GM12872 (cell line): ENCODE results near the gene SPNS1.

Source experiments
- TF ChIP-seq, protein P1 (sequence below): IDR thresholded peaks from 3 replicates; pipeline ENCODE4 v1.5.1; 2011; ENCODE audit warnings: low read depth, mild to moderate bottlenecking, low read length, moderate library complexity; ENCODE audit not compliant: insufficient read depth

Gene SPNS1

DNA sequence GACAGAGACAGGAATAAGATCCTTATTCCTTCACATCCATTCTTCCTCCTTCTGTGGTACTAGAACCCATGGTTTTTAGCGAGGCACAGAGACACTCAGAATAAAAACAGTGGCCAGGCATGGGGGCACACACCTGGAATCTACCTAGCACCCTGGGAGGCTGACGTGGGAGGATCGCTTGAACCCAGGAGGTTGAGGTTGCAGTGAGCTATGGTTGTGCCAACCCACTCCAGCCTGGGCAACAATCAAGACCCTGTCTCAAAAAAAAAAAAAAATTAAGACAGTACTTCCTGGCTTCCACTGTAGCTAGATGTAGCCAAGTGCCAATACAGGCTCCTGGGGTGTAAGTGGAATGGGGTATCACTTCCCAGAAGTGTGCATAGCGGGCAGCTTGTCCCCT is 7.4 kb upstream of the SPNS1 start:
- TF ChIP-seq, protein P1, sequence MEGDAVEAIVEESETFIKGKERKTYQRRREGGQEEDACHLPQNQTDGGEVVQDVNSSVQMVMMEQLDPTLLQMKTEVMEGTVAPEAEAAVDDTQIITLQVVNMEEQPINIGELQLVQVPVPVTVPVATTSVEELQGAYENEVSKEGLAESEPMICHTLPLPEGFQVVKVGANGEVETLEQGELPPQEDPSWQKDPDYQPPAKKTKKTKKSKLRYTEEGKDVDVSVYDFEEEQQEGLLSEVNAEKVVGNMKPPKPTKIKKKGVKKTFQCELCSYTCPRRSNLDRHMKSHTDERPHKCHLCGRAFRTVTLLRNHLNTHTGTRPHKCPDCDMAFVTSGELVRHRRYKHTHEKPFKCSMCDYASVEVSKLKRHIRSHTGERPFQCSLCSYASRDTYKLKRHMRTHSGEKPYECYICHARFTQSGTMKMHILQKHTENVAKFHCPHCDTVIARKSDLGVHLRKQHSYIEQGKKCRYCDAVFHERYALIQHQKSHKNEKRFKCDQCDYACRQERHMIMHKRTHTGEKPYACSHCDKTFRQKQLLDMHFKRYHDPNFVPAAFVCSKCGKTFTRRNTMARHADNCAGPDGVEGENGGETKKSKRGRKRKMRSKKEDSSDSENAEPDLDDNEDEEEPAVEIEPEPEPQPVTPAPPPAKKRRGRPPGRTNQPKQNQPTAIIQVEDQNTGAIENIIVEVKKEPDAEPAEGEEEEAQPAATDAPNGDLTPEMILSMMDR = no peak

DNA sequence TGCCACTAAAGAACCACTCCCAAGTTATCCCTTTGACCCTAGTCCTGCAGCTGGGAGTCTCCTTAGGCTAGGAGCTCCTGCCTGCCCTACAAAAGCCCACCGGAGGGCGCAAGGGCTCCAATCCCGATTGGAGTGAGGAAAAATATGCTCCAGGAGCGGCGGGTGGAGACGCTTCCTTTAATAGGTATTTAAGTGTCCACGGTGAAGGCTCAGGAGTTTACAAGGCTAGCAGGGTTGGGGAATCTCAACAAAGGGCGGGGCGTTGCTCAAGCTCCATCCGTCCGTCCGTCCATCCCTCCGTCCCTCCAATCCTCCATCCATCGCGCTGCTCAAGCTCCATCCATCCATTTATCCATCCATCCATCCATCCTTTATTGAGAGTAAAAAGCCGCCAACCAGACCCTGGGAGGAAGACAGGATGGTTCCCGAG is 556 bp upstream of the SPNS1 start:
- TF ChIP-seq, protein P1 = peak; percentile 57

DNA sequence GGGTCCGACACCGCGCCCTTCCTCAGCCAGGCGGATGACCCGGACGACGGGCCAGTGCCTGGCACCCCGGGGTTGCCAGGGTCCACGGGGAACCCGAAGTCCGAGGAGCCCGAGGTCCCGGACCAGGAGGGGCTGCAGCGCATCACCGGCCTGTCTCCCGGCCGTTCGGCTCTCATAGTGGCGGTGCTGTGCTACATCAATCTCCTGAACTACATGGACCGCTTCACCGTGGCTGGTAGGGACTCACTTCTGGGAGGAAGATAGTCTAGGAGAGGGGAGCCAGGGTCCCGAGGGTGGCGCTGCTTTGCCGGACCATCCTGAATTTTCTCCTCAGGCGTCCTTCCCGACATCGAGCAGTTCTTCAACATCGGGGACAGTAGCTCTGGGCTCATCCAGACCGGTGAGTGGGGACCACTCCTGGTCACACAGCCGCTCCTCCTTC is 601 bp downstream of the SPNS1 start:
- TF ChIP-seq, protein P1 = no peak

DNA sequence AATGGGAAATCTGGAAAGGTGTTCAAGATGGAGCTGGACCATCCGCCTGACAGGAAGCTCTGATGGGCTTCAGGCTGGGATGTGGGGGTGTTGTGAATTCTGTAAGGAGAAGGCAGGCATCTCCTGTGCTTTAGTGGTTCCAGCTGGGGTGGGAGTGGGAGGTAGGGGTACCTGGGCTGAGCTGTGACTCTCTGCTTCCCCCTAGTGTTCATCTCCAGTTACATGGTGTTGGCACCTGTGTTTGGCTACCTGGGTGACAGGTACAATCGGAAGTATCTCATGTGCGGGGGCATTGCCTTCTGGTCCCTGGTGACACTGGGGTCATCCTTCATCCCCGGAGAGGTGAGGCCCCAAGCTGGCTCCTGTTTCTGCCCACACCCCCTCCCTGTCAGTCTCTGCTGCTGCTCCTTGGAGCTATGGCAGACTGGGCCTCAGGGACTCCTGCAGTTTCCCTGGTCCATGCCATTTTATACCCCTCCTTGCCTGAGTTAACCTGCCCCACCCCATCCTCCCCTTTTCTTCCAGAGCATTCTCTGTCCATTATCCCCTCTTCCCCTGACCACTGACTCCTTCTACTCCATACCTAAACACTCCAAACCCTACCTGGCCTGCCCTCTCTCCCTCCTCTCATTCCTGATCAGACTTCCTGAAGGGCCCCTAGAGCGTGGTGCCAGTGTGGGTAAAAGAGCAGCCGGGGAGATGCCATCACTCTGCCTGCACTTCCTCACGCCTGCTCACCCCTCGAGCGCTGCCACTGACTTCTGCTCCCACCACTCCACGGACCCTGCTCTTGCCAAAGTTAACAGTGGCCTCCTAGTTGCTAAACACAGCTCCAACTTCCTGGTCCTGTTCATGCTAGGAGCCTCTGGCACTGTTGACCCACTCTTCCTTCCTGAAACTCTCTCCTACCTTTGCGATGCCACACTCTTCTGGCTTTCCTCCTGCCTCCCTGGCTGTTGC is 3.4 kb downstream of the SPNS1 start:
- TF ChIP-seq, protein P1 = peak; percentile 80

DNA sequence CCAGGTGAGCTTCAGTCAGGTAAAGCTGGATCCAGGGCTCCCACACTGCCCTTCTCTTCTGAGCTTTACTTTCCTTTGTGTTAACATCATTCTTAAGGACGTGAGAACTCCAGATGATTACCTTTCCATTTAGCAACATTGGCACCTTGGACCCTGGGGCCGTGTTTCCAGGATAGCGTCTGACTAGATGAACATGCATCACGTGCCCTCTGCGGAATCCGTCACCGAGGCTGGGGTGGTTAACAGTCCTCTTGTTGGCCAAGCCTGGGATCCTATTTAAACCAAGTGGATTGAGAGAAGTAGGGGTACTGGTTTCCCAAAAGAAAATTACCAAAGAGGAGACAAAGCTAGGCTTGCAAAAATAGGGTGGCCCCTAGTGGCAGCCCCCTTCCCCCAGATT is 6.4 kb downstream of the SPNS1 start:
- TF ChIP-seq, protein P1 = no peak

DNA sequence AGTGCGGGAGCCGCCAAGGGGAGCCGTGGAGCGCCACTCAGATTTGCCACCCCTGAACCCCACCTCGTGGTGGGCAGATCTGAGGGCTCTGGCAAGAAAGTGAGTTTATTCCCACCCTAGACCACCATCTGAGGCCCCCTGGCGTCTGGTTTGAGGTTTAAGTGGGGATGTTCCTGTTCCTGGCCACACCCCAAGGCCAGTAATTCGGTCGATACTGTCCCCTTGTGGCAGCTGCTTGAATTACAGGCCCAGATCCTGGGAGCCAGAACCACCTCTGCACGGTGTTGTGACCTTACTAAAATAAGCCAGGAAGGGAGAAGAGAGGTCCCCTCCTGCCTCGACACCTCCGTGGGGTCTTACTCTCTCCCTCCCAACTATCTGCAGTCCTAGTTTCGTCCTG is 6.9 kb downstream of the SPNS1 start:
- TF ChIP-seq, protein P1 = peak; percentile 90

DNA sequence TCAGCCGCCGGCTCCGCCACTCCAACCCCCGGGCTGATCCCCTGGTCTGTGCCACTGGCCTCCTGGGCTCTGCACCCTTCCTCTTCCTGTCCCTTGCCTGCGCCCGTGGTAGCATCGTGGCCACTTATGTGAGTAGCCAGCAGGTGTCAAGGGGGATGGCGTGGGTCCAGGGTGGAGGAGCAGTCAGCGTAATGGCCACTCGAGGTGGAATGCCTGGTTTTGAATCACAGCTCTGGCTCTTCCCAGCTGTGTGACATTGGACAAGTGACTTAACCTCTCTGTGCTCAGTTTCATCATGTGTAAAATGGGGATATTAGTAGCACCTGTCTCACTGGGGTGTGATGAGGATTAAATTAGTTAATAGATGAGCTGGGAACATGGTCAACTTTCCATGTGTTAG is 7.8 kb downstream of the SPNS1 start:
- TF ChIP-seq, protein P1 = no peak
